A673 (cell line): ENCODE results near the gene NSUN3. TPM values are rescaled to one million over a fixed set of nuclear protein-coding genes. Genes with fewer than 3 reads are reported as not detected.

Experiments used
- BruUV-seq: library from RNA; stranded (reverse); fragments of 400-500 nt; replicated peaks from 2 replicates; lab custom pipeline; 2021; lab: Mats Ljungman, UMichigan
- CTCF ChIA-PET: fragments of 300-600 bp; sonication (Branson Sonifier 250); formaldehyde crosslinking; loops from one replicate; lab custom pipeline; 2022; ENCODE audit warnings: antibody characterized with exemption; lab: Charles Lee
- POLR2A ChIA-PET: fragments of 300-600 bp; sonication (Branson Sonifier 250); formaldehyde crosslinking; loops from one replicate; lab custom pipeline; 2022; ENCODE audit warnings: antibody characterized with exemption; ENCODE audit not compliant: low non-redundant PET; lab: Charles Lee
- DNase-seq: peaks from one replicate; pipeline ENCODE4 v3.0.0-alpha.2; 2015; ENCODE audit warnings: low spot score
- H3K27ac ChIP-seq: fragments of 200-600 bp; sonication (generic); 2 replicates; pipeline ENCODE4 v1.5.1; 2016; ENCODE audit warnings: mixed run types, low read depth, mild to moderate bottlenecking, mixed read lengths, antibody characterized with exemption, low read length; ENCODE audit not compliant: poor library complexity, severe bottlenecking
- H3K27me3 ChIP-seq: fragments of 200-600 bp; sonication (generic); replicated peaks from 2 replicates; pipeline ENCODE4 v1.6.1; 2017; ENCODE audit warnings: mixed run types, low read depth, mild to moderate bottlenecking, mixed read lengths, antibody characterized with exemption, low read length; ENCODE audit not compliant: insufficient read depth, poor library complexity
- H3K36me3 ChIP-seq: fragments of 200-600 bp; sonication (generic); 2 replicates; pipeline ENCODE4 v1.6.1; 2016; ENCODE audit warnings: mixed run types, mild to moderate bottlenecking, mixed read lengths, antibody characterized with exemption, low read length; ENCODE audit not compliant: insufficient read depth, poor library complexity, severe bottlenecking
- H3K4me1 ChIP-seq: fragments of 200-600 bp; sonication (generic); 2 replicates; pipeline ENCODE4 v1.6.1; 2017; ENCODE audit warnings: mixed run types, mild to moderate bottlenecking, mixed read lengths, antibody characterized with exemption, low read length; ENCODE audit not compliant: insufficient read depth, poor library complexity, severe bottlenecking
- H3K4me3 ChIP-seq: fragments of 200-600 bp; sonication (generic); 2 replicates; pipeline ENCODE4 v1.5.1; 2016; ENCODE audit warnings: low read depth, mixed run types, mild to moderate bottlenecking, mixed read lengths, low read length; ENCODE audit not compliant: poor library complexity, severe bottlenecking
- H3K9me3 ChIP-seq: fragments of 200-600 bp; sonication (generic); 2 replicates; pipeline ENCODE4 v1.6.1; 2016; ENCODE audit warnings: mixed run types, low read depth, mild to moderate bottlenecking, mixed read lengths, antibody characterized with exemption, low read length; ENCODE audit not compliant: poor library complexity, severe bottlenecking
- CTCF ChIP-seq: fragments of 300-800, 200-600 bp; sonication (generic); conservative IDR thresholded peaks from 2 replicates; pipeline ENCODE4 v1.5.1; 2017; ENCODE audit warnings: low read depth, mild to moderate bottlenecking, antibody characterized with exemption, low read length, moderate library complexity, mixed read lengths
- EZH2 ChIP-seq: fragments of 200-600 bp; sonication (generic); IDR thresholded peaks from 2 replicates; pipeline ENCODE4 v1.6.1; 2017; ENCODE audit warnings: borderline replicate concordance, low read depth, mild to moderate bottlenecking, mixed read lengths, antibody characterized with exemption, low read length; ENCODE audit not compliant: poor library complexity, severe bottlenecking
- intact Hi-C: fragments of 100-400 bp; cut with micrococcal nuclease; formaldehyde crosslinking; loops from one replicate; pipeline ENCODE4 v1.10.0; 2022; ENCODE audit not compliant: unreplicated experiment
- total RNA-seq: library from RNA; stranded (reverse); gene quantifications from 2 replicates; pipeline ENCODE4 v1.2.3, GENCODE V29; 2021

The NSUN3 gene
- total RNA-seq, 1 experiment from 2014 or later: 15.6 TPM

GRCh38 chr3:94115482-94115881 lies 52.6 kb downstream of the NSUN3 start:
- Histone ChIP-seq H3K27ac (no peak overlapping the region), H3K4me3 (no peak overlapping the region), H3K4me1 (peaks cover 42% of the 10 kb centered on the region), H3K36me3 (no peaks in the 10 kb centered on the region), H3K9me3 (no peaks in the 10 kb centered on the region), H3K27me3 (no peaks in the 10 kb centered on the region)
- intact Hi-C loops: loop anchor here (5.0 to 10.0 kb wide), 2 partner anchors 117 to 389 kb away; no protein-coding TSS in a partner anchor
- ChIA-PET POLR2A (no interaction called here), CTCF (interaction anchor here (0.6 kb wide), 1 partner anchor 663 kb away, joined by 5 read pairs; no protein-coding TSS in a partner anchor)
- peak; percentile 73 for DNase-seq
- TF ChIP-seq EZH2 (no peak), CTCF (peak; percentile 74)
- BruUV-seq: no TSS peak

- CTCF ChIA-PET: no interaction called here
- no peaks in the 10 kb centered on the region for H3K9me3 ChIP-seq
- TF ChIP-seq EZH2: no peak
- no peak overlapping the region for H3K27ac ChIP-seq
- peaks cover 42% of the 10 kb centered on the region for H3K4me1 ChIP-seq
- H3K36me3 ChIP-seq: no peaks in the 10 kb centered on the region
- H3K27me3 ChIP-seq: no peaks in the 10 kb centered on the region
- H3K4me3 ChIP-seq: no peak overlapping the region
- POLR2A ChIA-PET: no interaction called here
- no TSS peak for BruUV-seq
- intact Hi-C loops: loop anchor here (2.0 to 10.0 kb wide), 3 partner anchors 115 to 387 kb away; no protein-coding TSS in a partner anchor
- peak; percentile 75 for DNase-seq
These were observed 54.9 kb downstream of the NSUN3 start for GRCh38 chr3:94117729-94118128.

GRCh38 chr3:94118390-94118789 lies 55.5 kb downstream of the NSUN3 start:
- Histone ChIP-seq H3K27me3 (no peaks in the 10 kb centered on the region), H3K9me3 (no peaks in the 10 kb centered on the region), H3K27ac (no peak overlapping the region), H3K4me3 (no peak overlapping the region), H3K4me1 (peaks cover 42% of the 10 kb centered on the region), H3K36me3 (no peaks in the 10 kb centered on the region)
- intact Hi-C loops: loop anchor here (5.0 to 10.0 kb wide), 2 partner anchors 114 to 386 kb away; no protein-coding TSS in a partner anchor
- peak; percentile 51 for DNase-seq
- TF ChIP-seq CTCF: no peak
- no peak for TF ChIP-seq EZH2
- CTCF ChIA-PET: no interaction called here
- no TSS peak for BruUV-seq
- POLR2A ChIA-PET: no interaction called here

DNA sequence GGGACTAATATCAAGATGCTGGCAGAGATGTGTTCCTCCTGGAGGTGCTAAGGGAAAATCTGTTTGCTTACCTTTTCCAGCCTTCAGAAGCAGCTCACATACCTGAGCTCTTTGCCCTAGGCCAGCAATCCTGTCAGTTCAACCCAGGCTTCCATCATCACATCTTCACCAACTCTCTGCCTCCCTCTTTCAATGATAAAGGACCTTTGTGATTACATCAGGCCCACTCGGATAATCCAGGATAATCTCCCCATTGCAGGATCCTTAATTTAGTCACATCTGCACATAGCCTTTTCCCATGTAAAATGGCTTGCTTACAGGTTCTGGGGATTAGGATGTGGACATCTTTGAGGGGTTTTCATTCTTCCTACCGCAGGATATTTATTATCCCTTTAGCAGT lies 58.3 kb downstream of the NSUN3 start:
- Histone ChIP-seq H3K36me3 (no peaks in the 10 kb centered on the region), H3K9me3 (no peaks in the 10 kb centered on the region), H3K4me3 (no peak overlapping the region), H3K27me3 (no peaks in the 10 kb centered on the region), H3K27ac (no peak overlapping the region), H3K4me1 (peaks cover 30% of the 10 kb centered on the region)
- DNase-seq: no peak
- ChIA-PET POLR2A (no interaction called here), CTCF (no interaction called here)
- no peak for TF ChIP-seq EZH2
- no peak for TF ChIP-seq CTCF
- intact Hi-C loops: loop anchor here (10.0 kb wide), 1 partner anchor 54 kb away; no protein-coding TSS in a partner anchor
- BruUV-seq: no TSS peak
